COLO829 (cell line): Measurements from ENCODE around the gene MKLN1.
"Not testable (repeated sequence)": the region's sequence is repeated elsewhere in the genome, so short reads cannot be mapped to it uniquely, and the experiment has no call there.

Experiments used
- DNase-seq: peaks from one replicate; pipeline ENCODE4 v3.0.0; 2012; ENCODE audit warnings: low spot score

MKLN1 gene

GRCh38 chr7:131501930-131502685 lies 174.4 kb downstream of the MKLN1 start:
- no peak for DNase-seq

GRCh38 chr7:131502810-131503508 lies 175.3 kb downstream of the MKLN1 start:
- peak; percentile 53 for DNase-seq

- DNase-seq: no peak
Observed at GRCh38 chr7:131503639-131504038, 176.0 kb downstream of the MKLN1 start.

- no peak for DNase-seq
Observed at GRCh38 chr7:131504157-131504899, 176.7 kb downstream of the MKLN1 start.

- DNase-seq: not testable (repeated sequence)
Observed at GRCh38 chr7:131505037-131505620, 177.5 kb downstream of the MKLN1 start.

- no peak for DNase-seq
Observed at GRCh38 chr7:131505636-131506557, 178.2 kb downstream of the MKLN1 start.

GRCh38 chr7:131506597-131506996 lies 178.9 kb downstream of the MKLN1 start:
- DNase-seq: no peak

- DNase-seq: peak; percentile 84
Observed at GRCh38 chr7:131507592-131508331, 180.1 kb downstream of the MKLN1 start.

GRCh38 chr7:131508754-131509486 lies 181.2 kb downstream of the MKLN1 start:
- no peak for DNase-seq

- no peak for DNase-seq
Observed at GRCh38 chr7:131509781-131510180, 182.1 kb downstream of the MKLN1 start.

- DNase-seq: no peak
Observed at GRCh38 chr7:131511071-131511470, 183.4 kb downstream of the MKLN1 start.

- no peak for DNase-seq
Observed at GRCh38 chr7:131511774-131512535, 184.3 kb downstream of the MKLN1 start.

- DNase-seq: peak; percentile 92
Observed at GRCh38 chr7:131513245-131514061, 185.8 kb downstream of the MKLN1 start.

GRCh38 chr7:131515471-131515870 lies 187.8 kb downstream of the MKLN1 start:
- DNase-seq: not testable (repeated sequence)

- DNase-seq: no peak
Observed at GRCh38 chr7:131517218-131517923, 189.7 kb downstream of the MKLN1 start.

GRCh38 chr7:131518626-131519025 lies 190.9 kb downstream of the MKLN1 start:
- DNase-seq: no peak

- no peak for DNase-seq
Observed at GRCh38 chr7:131521651-131522163, 194.0 kb downstream of the MKLN1 start.
